ENCODE results near the gene GPD2. TPM values are rescaled to one million over a fixed set of nuclear protein-coding genes. Genes with fewer than 3 reads are reported as not detected.

Gene GPD2
- total RNA-seq, 1 experiment from 2014 or later = 58.3 TPM

GRCh38 chr2:156512451-156512850 lies 76.3 kb downstream of the GPD2 start:
- POLR2A ChIA-PET = no interaction called here
- no peak overlapping the region for H3K4me3 Mint-ChIP-seq (ENCODE audit: unreplicated experiment)
- no peaks in the 10 kb centered on the region for H3K9me3 Mint-ChIP-seq (ENCODE audit: unreplicated experiment)
- H3K27ac Mint-ChIP-seq (ENCODE audit: unreplicated experiment) = no peak overlapping the region
- H3K27me3 Mint-ChIP-seq (ENCODE audit: insufficient read depth, unreplicated experiment) = no peaks in the 10 kb centered on the region
- DNase-seq = no peak
- no peak for TF ChIP-seq CTCF (IDR thresholded peaks at IDR 0.05; ENCODE audit: insufficient read depth in 1 of 2, low read depth in 1 of 2, low read length in 1 of 2, severe bottlenecking in 1 of 2, unreplicated experiment in 1 of 2)
- H3K36me3 ChIP-seq (ENCODE audit: control insufficient read depth, insufficient read depth, low read length) = no peaks in the 10 kb centered on the region
- intact Hi-C loops (cut with micrococcal nuclease; ENCODE audit: unreplicated experiment) = loop anchor here (5.0 kb wide), 1 partner anchor 75 kb away; the partner anchor contains the start of gene GPD2
- peaks cover 24% of the 10 kb centered on the region for H3K36me3 Mint-ChIP-seq (ENCODE audit: insufficient read depth, unreplicated experiment)
- no peaks in the 10 kb centered on the region for H3K4me1 ChIP-seq
- no peaks in the 10 kb centered on the region for H3K9me3 ChIP-seq
- no peak overlapping the region for H3K4me3 ChIP-seq (ENCODE audit: low read depth, low read length)
- H3K4me1 Mint-ChIP-seq (ENCODE audit: low read depth, unreplicated experiment) = no peaks in the 10 kb centered on the region
- H3K27me3 ChIP-seq (replicated peaks; ENCODE audit: control insufficient read depth, insufficient read depth, low read length) = no peaks in the 10 kb centered on the region
- BruUV-seq (replicated peaks) = no TSS peak
- CTCF ChIA-PET = no interaction called here

GRCh38 chr2:156513219-156513618 lies 77.0 kb downstream of the GPD2 start:
- BruUV-seq (replicated peaks) = no TSS peak
- Mint-ChIP-seq H3K9me3 (ENCODE audit: unreplicated experiment) (no peaks in the 10 kb centered on the region), H3K27me3 (ENCODE audit: insufficient read depth, unreplicated experiment) (no peaks in the 10 kb centered on the region), H3K36me3 (ENCODE audit: insufficient read depth, unreplicated experiment) (peaks cover 24% of the 10 kb centered on the region), H3K4me1 (ENCODE audit: low read depth, unreplicated experiment) (no peaks in the 10 kb centered on the region), H3K27ac (ENCODE audit: unreplicated experiment) (no peak overlapping the region), H3K4me3 (ENCODE audit: unreplicated experiment) (no peak overlapping the region)
- Histone ChIP-seq H3K4me1 (no peaks in the 10 kb centered on the region), H3K27me3 (replicated peaks; ENCODE audit: control insufficient read depth, insufficient read depth, low read length) (no peaks in the 10 kb centered on the region), H3K9me3 (no peaks in the 10 kb centered on the region), H3K4me3 (ENCODE audit: low read depth, low read length) (no peak overlapping the region), H3K36me3 (ENCODE audit: control insufficient read depth, insufficient read depth, low read length) (no peaks in the 10 kb centered on the region)
- DNase-seq = no peak
- TF ChIP-seq CTCF (IDR thresholded peaks at IDR 0.05; ENCODE audit: insufficient read depth in 1 of 2, low read depth in 1 of 2, low read length in 1 of 2, severe bottlenecking in 1 of 2, unreplicated experiment in 1 of 2) = no peak
- ChIA-PET POLR2A (no interaction called here), CTCF (interaction anchor here (0.6 kb wide), 1 partner anchor 177 kb away, joined by 4 read pairs; no protein-coding TSS in a partner anchor)
- intact Hi-C loops (cut with micrococcal nuclease; ENCODE audit: unreplicated experiment) = loop anchor here (5.0 kb wide), 1 partner anchor 76 kb away; the partner anchor contains the start of gene GPD2

GRCh38 chr2:156517419-156517818 lies 81.2 kb downstream of the GPD2 start:
- no peaks in the 10 kb centered on the region for H3K4me1 Mint-ChIP-seq (ENCODE audit: low read depth, unreplicated experiment)
- ChIA-PET CTCF (no interaction called here), POLR2A (no interaction called here)
- no peak for DNase-seq
- H3K27me3 Mint-ChIP-seq (ENCODE audit: insufficient read depth, unreplicated experiment) = no peaks in the 10 kb centered on the region
- Histone ChIP-seq H3K27me3 (replicated peaks; ENCODE audit: control insufficient read depth, insufficient read depth, low read length) (no peaks in the 10 kb centered on the region), H3K9me3 (no peaks in the 10 kb centered on the region), H3K4me3 (ENCODE audit: low read depth, low read length) (no peak overlapping the region), H3K4me1 (no peaks in the 10 kb centered on the region), H3K36me3 (ENCODE audit: control insufficient read depth, insufficient read depth, low read length) (no peaks in the 10 kb centered on the region)
- no peaks in the 10 kb centered on the region for H3K9me3 Mint-ChIP-seq (ENCODE audit: unreplicated experiment)
- H3K27ac Mint-ChIP-seq (ENCODE audit: unreplicated experiment) = no peak overlapping the region
- peaks cover 23% of the 10 kb centered on the region for H3K36me3 Mint-ChIP-seq (ENCODE audit: insufficient read depth, unreplicated experiment)
- TF ChIP-seq CTCF (IDR thresholded peaks at IDR 0.05; ENCODE audit: insufficient read depth in 1 of 2, low read depth in 1 of 2, low read length in 1 of 2, severe bottlenecking in 1 of 2, unreplicated experiment in 1 of 2) = no peak
- no peak overlapping the region for H3K4me3 Mint-ChIP-seq (ENCODE audit: unreplicated experiment)
- BruUV-seq (replicated peaks) = no TSS peak
- intact Hi-C loops (cut with micrococcal nuclease; ENCODE audit: unreplicated experiment) = no loop called here

All from Caco-2 (cell line).